RWPE2 (cell line): ENCODE results near the gene GIGYF2.

ENCODE experiments used
- ATAC-seq: fragments of 200-7000 bp; cut with Tn5 transposase; 3 replicates; pipeline ENCODE4 v1.9.1; 2021; ENCODE audit warnings: low read depth
- DNase-seq: peaks from one replicate; pipeline ENCODE4 v3.0.0-alpha.2; 2020; ENCODE audit warnings: low spot score
- H3K27ac ChIP-seq: fragments of 450-650 bp; 2 replicates; pipeline ENCODE4 v1.5.1; 2017; ENCODE audit warnings: mild to moderate bottlenecking; ENCODE audit not compliant: poor library complexity, severe bottlenecking
- H3K27me3 ChIP-seq: fragments of 250-450 bp; sonication (Bioruptor Pico); 2 replicates; pipeline ENCODE4 v1.5.1; 2021; ENCODE audit warnings: mild to moderate bottlenecking, moderate library complexity; ENCODE audit not compliant: insufficient read depth, poor library complexity, severe bottlenecking
- H3K36me3 ChIP-seq: fragments of 250-450 bp; sonication (Bioruptor Pico); 2 replicates; pipeline ENCODE4 v1.5.1; 2020; ENCODE audit warnings: low read depth, mild to moderate bottlenecking, moderate library complexity
- H3K4me1 ChIP-seq: fragments of 250-450 bp; sonication (Bioruptor Pico); 2 replicates; pipeline ENCODE4 v1.5.1; 2021; ENCODE audit warnings: mild to moderate bottlenecking, moderate library complexity; ENCODE audit not compliant: insufficient read depth, poor library complexity, severe bottlenecking
- H3K4me3 ChIP-seq: fragments of 250-450 bp; sonication (Bioruptor Pico); 2 replicates; pipeline ENCODE4 v1.5.1; 2021; ENCODE audit warnings: mild to moderate bottlenecking, moderate library complexity; ENCODE audit not compliant: severe bottlenecking
- H3K9me3 ChIP-seq: fragments of 250-450 bp; sonication (Bioruptor Pico); 2 replicates; pipeline ENCODE4 v1.5.1; 2021; ENCODE audit warnings: mild to moderate bottlenecking, moderate library complexity; ENCODE audit not compliant: severe bottlenecking
- TF ChIP-seq, protein P1 (sequence below): fragments of 450-650 bp; IDR thresholded peaks from one replicate; pipeline ENCODE4 v1.5.1; 2017; ENCODE audit warnings: mild to moderate bottlenecking, moderate library complexity; ENCODE audit not compliant: poor library complexity, severe bottlenecking

The GIGYF2 gene

DNA sequence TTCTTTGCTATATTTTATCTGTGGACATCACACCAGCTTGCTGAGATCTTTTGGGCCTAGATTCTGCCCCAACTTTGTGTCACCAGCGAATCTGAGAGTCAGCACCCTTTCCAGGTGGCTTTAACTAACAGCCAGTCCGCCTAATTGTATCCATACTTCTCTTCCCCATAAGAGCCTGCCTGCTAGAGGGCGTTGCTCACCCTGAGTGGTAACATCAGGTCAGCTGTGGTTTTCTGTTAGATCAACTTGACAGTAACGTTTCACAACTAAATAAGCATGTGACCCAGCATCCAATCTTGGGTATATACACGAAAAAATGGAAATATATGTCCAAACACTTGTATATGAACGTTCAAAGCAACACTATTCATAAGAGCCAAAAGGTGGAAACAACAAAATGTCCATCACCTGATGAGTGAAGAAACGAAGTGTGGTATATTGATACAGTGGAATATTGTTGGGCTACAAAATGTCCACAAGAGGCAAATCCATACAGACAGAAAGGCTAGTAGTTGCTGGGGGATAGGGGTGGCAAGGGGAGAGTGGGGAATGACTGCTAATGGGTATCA lies 38.8 kb upstream of the GIGYF2 start:
- H3K4me3 ChIP-seq, result no peak overlapping the region
- H3K27me3 ChIP-seq, result no peaks in the 10 kb centered on the region
- TF ChIP-seq, protein P1, sequence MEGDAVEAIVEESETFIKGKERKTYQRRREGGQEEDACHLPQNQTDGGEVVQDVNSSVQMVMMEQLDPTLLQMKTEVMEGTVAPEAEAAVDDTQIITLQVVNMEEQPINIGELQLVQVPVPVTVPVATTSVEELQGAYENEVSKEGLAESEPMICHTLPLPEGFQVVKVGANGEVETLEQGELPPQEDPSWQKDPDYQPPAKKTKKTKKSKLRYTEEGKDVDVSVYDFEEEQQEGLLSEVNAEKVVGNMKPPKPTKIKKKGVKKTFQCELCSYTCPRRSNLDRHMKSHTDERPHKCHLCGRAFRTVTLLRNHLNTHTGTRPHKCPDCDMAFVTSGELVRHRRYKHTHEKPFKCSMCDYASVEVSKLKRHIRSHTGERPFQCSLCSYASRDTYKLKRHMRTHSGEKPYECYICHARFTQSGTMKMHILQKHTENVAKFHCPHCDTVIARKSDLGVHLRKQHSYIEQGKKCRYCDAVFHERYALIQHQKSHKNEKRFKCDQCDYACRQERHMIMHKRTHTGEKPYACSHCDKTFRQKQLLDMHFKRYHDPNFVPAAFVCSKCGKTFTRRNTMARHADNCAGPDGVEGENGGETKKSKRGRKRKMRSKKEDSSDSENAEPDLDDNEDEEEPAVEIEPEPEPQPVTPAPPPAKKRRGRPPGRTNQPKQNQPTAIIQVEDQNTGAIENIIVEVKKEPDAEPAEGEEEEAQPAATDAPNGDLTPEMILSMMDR, result no peak
- H3K36me3 ChIP-seq, result no peaks in the 10 kb centered on the region
- DNase-seq (no peak), ATAC-seq (no peak)
- no peaks in the 10 kb centered on the region for H3K4me1 ChIP-seq
- no peaks in the 10 kb centered on the region for H3K9me3 ChIP-seq
- no peak overlapping the region for H3K27ac ChIP-seq

GRCh38 chr2:232659359-232659758 lies 37.8 kb upstream of the GIGYF2 start:
- H3K36me3 ChIP-seq, result no peaks in the 10 kb centered on the region
- TF ChIP-seq, protein P1, result no peak
- H3K27ac ChIP-seq, result no peak overlapping the region
- H3K27me3 ChIP-seq, result no peaks in the 10 kb centered on the region
- no peaks in the 10 kb centered on the region for H3K9me3 ChIP-seq
- no peak for ATAC-seq
- no peaks in the 10 kb centered on the region for H3K4me1 ChIP-seq
- DNase-seq, result no peak
- H3K4me3 ChIP-seq, result no peak overlapping the region

GRCh38 chr2:232662486-232663260 lies 34.5 kb upstream of the GIGYF2 start:
- H3K27ac ChIP-seq, result no peak overlapping the region
- H3K4me1 ChIP-seq, result no peaks in the 10 kb centered on the region
- no peak overlapping the region for H3K4me3 ChIP-seq
- H3K27me3 ChIP-seq, result no peaks in the 10 kb centered on the region
- no peak for DNase-seq
- H3K9me3 ChIP-seq, result no peaks in the 10 kb centered on the region
- TF ChIP-seq, protein P1, result no peak
- H3K36me3 ChIP-seq, result no peaks in the 10 kb centered on the region
- no peak for ATAC-seq

DNA sequence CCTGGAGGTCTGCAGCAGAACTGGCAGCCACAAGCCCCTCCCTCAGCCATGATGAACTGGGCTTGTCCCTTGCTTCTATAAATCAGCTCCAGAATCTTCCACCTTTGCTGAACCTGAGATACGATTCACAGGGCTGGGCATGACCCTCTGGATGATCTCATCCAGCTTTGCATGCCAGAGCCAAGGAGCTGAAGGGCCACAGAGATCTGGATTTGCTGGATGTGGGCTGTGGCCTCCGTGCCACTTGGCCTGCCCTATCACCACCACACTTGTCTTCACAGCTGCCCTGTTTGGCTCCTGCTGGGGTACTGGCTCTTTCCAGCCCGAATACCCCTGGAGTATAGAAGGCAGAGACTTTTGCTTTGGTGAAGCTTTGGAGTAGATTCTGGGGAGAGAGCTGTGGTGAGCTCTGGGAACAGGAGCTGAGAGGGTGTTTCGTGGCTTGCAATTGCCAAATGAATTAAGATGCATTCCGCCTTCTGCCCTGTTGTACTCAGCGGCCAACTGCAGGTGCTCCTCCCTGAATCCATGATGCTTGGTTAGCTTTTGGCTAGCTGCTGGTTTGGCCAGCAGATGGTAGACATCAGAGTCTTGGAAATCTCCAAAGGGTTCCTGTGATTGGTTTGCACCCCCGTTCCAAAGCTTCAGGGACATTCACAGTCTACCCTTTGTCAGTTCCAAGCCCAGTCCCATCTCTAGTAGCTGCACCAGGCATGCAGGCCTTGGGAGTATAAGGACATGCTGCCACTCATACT lies 30.9 kb upstream of the GIGYF2 start:
- Histone ChIP-seq H3K9me3 (no peaks in the 10 kb centered on the region), H3K27ac (no peak overlapping the region), H3K4me3 (no peak overlapping the region), H3K4me1 (no peaks in the 10 kb centered on the region), H3K36me3 (no peaks in the 10 kb centered on the region), H3K27me3 (no peaks in the 10 kb centered on the region)
- ATAC-seq, result no peak
- TF ChIP-seq, protein P1, result no peak
- DNase-seq, result no peak
